Measurements from ENCODE around the gene VPS13D. TPM values are rescaled to one million over a fixed set of nuclear protein-coding genes. Genes with fewer than 3 reads are reported as not detected.

The VPS13D gene
- total RNA-seq, 2 donors from 2014 or later = 54.3 to 56.0 TPM

DNA sequence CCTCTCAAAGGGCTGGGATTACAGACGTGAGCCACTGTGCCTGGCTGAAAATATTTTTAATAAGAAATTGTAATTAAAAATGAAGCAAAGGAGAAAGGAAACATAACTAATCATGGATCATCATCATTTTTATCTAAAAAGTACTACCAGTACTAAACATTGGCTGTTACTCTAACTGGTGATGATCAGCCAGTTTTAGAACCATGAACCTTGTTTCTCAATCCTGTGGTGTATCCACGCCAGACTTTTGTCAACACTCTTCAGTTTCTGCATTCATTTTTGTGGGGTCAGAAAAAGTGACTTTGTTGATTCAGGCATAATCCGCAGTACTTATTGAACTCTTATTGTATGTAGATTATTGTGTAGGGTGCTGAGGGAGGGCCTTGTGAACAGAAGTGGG lies 52.3 kb downstream of the VPS13D start:
- DNase-seq = no peak
- Histone ChIP-seq H3K4me3 (no peak overlapping the region), H3K9ac (ENCODE audit: low read depth in 2 of 2, low read length in 2 of 2) (no peak overlapping the region), H3K4me1 (no peaks in the 10 kb centered on the region), H3K36me3 (no peaks in the 10 kb centered on the region), H3K9me3 (no peaks in the 10 kb centered on the region), H3K27me3 (no peaks in the 10 kb centered on the region), H3K27ac (no peak overlapping the region)
- TF ChIP-seq, protein P1, sequence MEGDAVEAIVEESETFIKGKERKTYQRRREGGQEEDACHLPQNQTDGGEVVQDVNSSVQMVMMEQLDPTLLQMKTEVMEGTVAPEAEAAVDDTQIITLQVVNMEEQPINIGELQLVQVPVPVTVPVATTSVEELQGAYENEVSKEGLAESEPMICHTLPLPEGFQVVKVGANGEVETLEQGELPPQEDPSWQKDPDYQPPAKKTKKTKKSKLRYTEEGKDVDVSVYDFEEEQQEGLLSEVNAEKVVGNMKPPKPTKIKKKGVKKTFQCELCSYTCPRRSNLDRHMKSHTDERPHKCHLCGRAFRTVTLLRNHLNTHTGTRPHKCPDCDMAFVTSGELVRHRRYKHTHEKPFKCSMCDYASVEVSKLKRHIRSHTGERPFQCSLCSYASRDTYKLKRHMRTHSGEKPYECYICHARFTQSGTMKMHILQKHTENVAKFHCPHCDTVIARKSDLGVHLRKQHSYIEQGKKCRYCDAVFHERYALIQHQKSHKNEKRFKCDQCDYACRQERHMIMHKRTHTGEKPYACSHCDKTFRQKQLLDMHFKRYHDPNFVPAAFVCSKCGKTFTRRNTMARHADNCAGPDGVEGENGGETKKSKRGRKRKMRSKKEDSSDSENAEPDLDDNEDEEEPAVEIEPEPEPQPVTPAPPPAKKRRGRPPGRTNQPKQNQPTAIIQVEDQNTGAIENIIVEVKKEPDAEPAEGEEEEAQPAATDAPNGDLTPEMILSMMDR (IDR thresholded peaks at IDR 0.05) = no peak
- intact Hi-C loops (cut with DNase I) = no loop called here

DNA sequence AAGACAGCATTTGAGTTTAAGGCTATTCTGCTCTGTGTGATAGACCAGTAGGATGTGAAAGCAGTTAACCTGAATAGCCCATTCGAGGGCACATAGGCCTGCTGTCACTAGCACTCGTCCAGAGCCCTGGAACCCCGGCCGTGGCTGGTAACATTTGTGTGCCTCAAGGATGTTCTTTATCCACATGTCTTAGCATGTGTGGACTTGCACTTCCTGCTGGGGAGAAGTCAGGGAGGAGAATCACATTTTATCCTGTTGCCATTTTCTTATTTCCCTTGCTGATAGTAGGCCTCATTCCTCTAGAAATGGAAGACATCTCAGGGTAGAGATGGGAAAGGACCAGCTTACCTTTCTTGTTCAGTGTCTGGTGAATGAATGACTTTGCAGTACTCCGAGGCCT lies 54.7 kb downstream of the VPS13D start:
- no peaks in the 10 kb centered on the region for H3K36me3 ChIP-seq
- no peaks in the 10 kb centered on the region for H3K4me1 ChIP-seq
- no peaks in the 10 kb centered on the region for H3K27me3 ChIP-seq
- H3K9ac ChIP-seq (ENCODE audit: low read depth in 2 of 2, low read length in 2 of 2) = no peak overlapping the region
- no peak for DNase-seq
- intact Hi-C loops (cut with DNase I) = no loop called here
- no peaks in the 10 kb centered on the region for H3K9me3 ChIP-seq
- no peak overlapping the region for H3K4me3 ChIP-seq
- H3K27ac ChIP-seq = no peak overlapping the region
- TF ChIP-seq, protein P1 (IDR thresholded peaks at IDR 0.05) = no peak

DNA sequence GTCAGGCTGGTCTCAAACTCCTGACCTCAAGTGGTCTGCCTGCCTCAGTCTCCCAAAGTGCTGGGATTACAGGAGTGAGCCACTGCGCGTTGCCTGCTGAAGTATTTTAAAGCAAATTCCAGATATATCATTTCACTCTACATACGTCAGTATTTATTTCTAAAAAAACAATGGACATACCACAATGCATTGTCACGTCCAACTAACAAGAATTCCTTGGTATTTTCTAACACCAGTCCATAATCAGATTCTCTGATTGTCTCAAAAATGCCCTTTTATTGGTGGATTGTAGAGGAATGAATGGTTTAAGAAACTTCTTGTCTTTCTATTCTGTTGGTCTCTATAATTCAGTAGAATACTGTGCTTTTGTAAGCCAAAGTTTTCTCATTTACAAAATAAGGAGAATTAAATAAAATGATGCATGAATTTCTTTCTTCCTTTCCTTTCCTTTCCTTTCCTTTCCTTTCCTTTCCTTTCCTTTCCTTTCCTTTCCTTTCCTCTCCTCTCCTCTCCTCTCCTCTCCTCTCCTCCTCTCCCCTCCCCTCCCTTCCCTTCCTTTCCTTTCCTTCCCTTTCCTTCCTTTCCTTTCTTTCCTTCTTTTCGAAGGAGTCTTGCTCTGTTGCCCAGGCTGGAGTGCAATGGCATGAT lies 55.8 kb downstream of the VPS13D start:
- intact Hi-C loops (cut with DNase I) = no loop called here
- Histone ChIP-seq H3K9ac (ENCODE audit: low read depth in 2 of 2, low read length in 2 of 2) (no peak overlapping the region), H3K9me3 (no peaks in the 10 kb centered on the region), H3K27ac (no peak overlapping the region), H3K36me3 (no peaks in the 10 kb centered on the region), H3K27me3 (no peaks in the 10 kb centered on the region), H3K4me3 (no peak overlapping the region), H3K4me1 (no peaks in the 10 kb centered on the region)
- TF ChIP-seq, protein P1 (IDR thresholded peaks at IDR 0.05) = no peak
- no peak for DNase-seq

DNA sequence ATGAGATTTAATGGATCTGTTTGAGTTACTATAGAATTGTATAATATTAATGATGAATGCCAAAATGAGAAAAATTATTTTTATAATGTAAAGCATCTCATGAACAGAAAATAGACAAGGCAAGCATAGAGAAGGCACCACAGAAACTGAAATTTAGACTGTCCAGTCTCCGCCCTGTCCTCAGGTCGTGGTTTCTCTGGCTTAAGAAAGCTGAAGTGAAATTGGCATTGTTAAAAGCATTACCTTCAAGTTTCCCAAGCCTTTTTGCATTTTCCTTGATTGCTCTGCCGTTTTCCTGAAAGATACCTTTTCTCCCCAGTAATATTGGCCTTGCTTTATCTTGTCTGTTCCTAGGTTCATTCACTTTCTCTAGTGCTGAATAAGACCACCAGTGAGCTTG lies 58.0 kb downstream of the VPS13D start:
- Histone ChIP-seq H3K9ac (ENCODE audit: low read depth in 2 of 2, low read length in 2 of 2) (no peak overlapping the region), H3K27me3 (no peaks in the 10 kb centered on the region), H3K4me1 (no peaks in the 10 kb centered on the region), H3K36me3 (no peaks in the 10 kb centered on the region), H3K9me3 (no peaks in the 10 kb centered on the region), H3K27ac (no peak overlapping the region), H3K4me3 (no peak overlapping the region)
- TF ChIP-seq, protein P1 (IDR thresholded peaks at IDR 0.05) = no peak
- intact Hi-C loops (cut with DNase I) = no loop called here
- DNase-seq = no peak

DNA sequence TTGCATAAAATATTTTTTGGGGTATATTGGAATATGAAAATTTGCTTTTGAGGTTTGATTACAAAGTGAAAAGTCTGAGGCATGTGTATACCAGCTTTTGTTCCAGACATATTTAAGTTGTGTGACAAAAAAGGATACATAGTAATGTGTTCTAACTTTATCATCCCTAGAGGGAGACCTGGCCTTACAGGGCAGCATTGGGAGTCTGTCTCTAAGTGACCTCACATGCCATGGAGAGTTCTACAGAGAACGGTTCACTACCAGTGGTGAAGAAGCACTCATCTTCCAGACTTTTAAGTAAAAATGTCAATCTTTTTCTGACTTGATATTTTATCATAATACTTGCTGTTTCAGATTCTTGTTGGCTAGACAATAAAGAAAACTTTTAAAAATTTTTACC lies 61.0 kb downstream of the VPS13D start:
- Histone ChIP-seq H3K4me1 (no peaks in the 10 kb centered on the region), H3K9me3 (no peaks in the 10 kb centered on the region), H3K36me3 (no peaks in the 10 kb centered on the region), H3K27me3 (no peaks in the 10 kb centered on the region), H3K4me3 (no peak overlapping the region), H3K9ac (ENCODE audit: low read depth in 2 of 2, low read length in 2 of 2) (no peak overlapping the region), H3K27ac (no peak overlapping the region)
- no peak for DNase-seq
- intact Hi-C loops (cut with DNase I) = no loop called here
- TF ChIP-seq, protein P1 (IDR thresholded peaks at IDR 0.05) = no peak

All from colonic mucosa (tissue), 4 donors.